Retina (tissue), 1 donor: ENCODE measurements around the gene TRMU.

Source experiments
- DNase-seq: peaks from one replicate; pipeline ENCODE4 v3.0.0-alpha.2; 2016

Gene TRMU

DNA sequence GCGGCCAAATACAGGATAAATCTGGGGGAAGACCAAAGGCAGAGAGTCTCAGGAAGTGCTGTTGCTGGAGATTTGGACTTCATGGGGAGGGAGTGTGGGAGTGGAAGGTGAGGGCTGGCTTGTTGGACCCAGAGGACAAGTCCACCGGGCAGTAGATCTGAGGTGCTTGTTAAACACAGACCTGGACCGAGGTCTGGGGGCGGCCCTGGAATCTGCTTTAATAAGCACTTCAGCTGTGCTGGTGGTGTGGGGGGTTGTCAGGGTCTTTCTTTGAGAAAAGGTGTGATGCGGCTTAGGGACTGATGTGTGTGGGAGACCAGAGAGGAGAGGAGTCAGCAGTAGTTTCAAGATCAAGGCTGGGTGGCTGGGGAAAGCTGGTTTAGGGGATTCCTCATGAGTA, 4.4 kb downstream of the TRMU start:
- no peak for DNase-seq

DNA sequence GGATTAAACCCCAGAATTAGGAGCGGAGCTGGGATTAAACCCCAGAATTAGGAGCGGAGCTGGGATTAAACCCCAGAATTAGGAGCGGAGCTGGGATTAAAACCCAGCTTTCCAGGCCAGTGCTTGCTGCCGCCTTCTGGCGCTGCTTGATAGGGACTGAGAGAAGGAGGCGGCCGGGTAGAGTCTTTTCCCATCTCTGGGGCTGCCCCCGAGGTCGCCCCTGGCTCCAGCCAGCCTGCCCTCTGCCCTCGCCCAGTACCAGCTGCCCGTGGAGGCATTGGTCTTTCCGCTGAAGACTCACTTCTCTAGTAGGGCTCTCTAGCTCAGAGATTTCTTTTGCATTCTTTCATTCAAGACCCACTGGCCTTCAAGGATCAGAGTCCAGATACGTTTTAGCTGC, 5.2 kb downstream of the TRMU start:
- DNase-seq, result no peak

DNA sequence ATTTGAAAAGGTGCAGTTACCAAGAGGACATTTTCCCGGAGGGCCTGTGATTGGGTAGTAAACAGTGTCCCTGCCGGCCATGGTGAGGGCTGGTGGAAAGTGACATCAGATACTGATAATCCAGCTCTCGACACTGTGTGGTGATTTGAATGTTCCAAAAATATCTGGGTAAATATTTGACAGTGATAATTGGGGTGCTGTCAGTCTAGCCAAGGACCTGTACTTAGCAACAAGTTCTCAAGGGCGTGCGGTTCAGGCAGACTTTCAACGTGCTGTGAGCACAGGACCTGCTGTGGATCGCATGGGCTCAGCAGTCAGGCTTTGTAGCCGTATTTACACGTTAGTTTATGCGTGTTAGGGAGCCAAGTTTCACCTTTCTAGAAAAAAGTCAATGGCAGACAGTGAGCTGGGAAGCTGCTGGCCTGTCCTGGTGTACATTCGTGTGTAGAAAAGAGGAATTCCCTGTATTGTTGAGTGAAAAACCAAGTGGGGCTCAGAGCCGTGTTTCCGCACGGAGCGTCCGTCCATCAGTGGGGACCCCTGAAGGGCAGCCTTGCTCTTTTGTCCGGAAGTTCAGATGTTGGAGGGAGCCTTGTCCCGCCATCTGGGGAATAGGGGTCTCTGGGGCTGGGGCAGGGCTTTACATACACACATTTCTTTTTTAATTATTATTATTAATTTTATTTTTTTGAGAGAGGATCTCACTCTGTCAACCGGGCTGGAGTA, 11.3 kb downstream of the TRMU start:
- DNase-seq, result no peak

DNA sequence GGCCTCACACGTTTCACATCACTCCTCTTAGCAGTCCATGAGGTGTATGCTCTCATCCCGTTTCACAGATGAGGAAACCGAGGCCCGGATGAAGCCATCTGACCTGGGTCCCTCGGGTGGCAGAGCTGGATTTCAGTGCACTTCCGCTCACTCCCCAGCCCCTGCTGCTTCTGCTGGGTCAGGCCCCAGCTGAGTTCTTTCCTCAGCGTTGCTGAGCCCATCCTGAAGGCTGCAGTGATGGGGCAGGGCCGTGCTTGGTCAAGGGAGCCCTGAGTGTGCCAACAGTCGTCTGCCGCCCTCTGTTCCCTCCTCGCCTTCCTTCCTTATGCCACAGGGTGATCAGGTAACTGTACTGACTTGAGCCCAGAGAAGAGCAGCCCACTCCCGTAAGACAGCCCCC, 12.1 kb downstream of the TRMU start:
- DNase-seq, result no peak

DNA sequence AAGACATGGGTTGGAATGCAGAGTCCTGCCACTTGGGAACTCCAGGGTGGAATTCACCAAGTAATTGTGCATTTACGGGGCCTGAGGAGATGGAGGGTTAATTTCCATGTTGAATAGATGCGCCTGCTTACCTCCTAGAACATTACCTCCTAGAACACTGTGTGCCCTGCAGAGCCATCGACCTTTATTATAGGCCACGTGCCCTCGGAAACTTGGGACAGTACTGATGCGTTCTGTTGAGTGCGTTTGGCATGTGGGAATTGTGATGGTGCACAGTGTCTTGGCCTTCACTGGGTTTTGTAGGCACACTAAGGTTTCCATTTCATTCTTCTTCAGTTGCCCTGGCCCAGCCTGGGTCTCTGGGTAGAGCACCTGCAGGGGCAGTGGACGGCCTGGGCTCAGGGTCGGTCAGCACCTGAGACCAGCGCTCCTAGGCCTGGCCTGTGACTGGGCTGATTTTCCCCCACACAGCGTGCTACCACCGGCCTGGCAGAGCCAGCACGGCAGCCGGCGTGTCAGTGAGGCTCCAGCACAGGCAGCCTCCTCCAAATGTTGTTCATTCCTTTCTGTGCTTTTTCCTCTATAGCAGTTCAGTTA, 12.7 kb downstream of the TRMU start:
- DNase-seq, result no peak

DNA sequence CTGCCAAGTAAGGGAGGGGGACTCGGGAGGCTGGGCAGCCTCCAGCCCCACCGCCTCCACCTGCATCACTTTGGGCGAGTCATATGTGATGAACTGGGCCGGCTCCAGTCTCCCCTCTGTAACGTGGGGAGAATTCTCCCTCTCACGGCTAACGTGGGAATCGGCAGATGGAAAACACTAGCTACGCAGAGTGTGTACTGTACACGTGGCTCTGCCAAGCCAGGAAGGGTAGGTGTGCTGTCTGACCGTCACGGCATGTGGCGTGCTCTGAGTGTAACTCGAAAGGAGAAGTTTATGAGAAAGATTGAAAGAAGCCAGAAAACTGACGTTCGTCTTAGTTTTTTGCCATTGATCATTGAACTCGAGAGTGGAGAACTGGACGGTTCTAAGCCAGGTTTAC, 13.7 kb downstream of the TRMU start:
- DNase-seq, result no peak

DNA sequence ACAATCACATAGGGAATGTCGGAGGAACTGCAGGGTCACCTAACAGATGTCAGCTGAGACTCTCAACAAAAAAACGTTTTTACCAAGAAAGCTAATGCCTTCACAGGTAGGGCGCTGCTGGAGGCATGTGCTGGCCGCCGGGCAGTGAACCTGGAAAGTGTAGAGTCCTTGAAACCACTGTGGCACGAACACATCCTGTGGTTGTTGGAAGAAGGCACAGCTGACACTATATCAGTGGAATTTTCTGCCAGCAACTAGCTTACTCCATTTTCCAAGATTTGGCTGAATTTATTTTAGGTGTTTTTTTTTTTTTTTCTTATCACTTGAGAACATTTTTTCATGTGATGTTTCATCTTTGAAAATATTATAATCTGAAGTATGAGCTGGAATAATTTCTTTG, 14.2 kb downstream of the TRMU start:
- no peak for DNase-seq

DNA sequence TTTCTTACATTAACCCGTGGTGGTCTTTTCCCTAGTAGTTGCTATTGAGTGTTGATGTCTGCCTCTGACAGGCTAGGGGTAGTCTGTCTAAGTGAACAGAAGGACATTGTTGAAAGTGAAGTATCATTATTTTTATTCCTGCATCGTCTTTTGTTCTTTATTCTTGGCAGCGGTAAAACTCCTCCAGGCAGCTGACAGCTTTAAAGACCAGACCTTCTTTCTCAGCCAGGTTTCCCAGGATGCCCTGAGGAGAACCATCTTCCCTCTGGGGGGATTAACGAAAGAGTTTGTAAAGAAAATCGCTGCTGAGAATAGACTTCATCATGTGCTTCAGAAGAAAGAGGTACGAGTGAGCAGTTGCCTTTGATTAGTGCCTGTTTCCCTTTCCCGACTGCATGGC, 14.6 kb downstream of the TRMU start:
- no peak for DNase-seq

DNA sequence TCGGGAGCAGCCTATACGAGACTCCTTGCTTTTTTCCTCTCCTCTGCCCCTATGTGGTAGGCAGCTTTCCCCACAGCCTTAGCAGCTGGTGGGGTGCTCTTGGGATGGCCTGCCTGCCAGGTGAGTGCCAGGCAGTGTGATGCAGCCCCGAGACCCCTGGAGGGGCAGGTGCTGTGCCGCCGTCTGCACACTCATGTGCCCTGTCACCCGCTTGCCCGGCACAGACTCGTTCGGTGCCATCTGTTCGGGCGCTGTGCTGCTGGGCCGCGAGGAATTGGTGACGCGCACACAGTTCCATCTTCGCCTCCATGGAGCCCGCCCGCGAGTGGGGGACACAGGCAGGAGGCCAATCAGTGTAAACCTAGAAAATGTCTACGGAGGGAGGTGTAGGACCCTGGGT, 15.1 kb downstream of the TRMU start:
- no peak for DNase-seq

DNA sequence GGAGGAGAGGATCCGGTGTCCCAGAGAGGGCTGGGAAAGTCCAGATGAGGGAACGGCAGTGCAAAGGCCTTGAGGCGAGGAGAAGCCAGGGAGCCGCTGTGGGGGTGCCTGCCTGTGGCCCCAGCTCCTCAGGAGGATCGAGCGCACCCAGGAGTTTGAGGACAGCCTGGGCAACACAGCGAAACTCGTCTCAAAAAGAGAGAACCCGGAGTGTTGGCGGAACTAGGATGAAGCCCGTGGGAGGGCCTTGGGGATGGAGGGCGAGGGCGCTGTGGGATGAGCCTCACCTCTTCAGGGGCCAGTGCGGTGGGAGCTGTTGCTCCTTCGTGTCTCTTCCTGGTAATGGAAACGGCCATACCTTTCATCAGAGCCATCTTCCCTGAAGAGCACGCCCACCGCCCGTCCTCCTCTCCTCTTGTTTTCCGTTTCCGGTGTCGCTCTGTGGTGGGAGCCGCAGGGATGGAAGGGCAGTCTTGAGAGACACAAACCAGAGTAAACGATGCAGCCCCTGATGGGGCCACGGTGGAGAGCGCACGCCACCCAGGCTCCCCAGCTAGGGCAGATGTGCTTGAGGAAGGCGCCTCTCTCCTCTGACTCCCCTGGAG, 15.7 kb downstream of the TRMU start:
- no peak for DNase-seq

DNA sequence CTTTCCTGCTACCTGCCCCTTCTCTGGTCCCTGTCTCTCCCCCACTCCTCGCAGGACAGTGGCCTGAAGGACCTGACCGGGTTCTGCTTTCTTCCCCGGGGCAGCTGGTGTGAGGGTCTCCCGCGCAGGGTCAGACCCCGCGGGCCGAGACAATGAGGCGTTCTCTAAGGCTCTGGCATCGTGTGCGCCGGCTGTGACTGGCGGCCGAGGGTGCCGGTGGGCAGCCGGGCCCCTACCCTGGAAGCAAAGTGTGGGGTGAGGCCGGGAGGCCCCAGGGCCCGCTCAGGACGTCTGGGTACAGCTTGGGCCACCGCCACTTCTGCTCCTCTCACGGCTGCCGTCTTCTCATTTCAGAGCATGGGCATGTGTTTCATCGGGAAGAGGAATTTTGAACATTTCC, 16.3 kb downstream of the TRMU start:
- no peak for DNase-seq

DNA sequence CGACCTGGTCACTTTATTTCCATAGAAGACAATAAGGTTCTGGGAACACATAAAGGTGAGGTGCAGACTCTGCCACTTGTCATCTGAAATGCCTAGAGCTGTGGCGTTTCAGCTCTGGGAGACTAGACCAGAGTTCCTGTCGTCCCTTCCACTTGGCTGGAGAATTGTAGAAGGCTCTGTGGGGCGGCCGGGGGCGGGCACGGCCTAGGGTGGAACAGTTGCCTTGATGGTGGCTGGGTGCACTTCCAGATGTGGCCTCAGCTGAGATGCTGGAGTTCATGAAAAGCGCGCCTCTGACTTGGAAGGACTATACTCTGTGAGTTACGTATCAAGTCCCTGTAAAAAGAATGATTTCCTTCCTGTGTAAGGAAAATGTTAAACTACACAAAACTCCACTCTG, 16.8 kb downstream of the TRMU start:
- no peak for DNase-seq

DNA sequence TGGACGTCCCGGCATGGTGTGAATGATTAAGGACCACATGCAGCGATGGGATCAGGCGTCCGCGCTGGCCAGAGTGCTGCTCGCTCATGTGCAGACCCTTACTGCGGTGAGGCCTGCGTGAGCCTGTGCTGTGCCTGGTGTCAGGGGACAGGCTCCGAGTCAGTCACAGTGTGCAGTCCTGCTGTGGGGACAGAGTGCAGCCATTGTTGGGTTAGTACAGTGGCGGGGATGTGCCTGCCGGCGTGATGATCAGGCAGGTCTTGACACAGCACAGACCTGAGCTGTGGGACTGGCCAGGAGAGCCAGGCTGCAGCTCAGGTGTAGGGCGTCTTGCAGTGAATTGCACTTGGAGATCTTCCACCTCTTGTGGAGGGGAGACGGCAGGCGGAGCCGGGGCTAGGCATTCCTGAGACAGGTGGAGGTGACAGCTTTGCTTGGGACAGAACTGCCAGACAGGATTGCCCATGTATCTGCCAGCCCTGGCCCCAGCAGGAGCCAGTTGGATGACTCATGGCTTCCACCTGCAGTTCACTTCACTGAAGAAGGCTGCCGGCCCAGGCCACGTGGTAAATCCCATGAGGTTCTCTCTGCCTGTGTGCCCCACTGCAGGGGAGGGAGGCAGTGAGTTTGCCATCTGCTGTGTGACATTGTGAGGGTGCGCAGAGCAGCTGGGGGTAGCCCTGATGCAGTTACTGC, 17.3 kb downstream of the TRMU start:
- DNase-seq, result no peak

DNA sequence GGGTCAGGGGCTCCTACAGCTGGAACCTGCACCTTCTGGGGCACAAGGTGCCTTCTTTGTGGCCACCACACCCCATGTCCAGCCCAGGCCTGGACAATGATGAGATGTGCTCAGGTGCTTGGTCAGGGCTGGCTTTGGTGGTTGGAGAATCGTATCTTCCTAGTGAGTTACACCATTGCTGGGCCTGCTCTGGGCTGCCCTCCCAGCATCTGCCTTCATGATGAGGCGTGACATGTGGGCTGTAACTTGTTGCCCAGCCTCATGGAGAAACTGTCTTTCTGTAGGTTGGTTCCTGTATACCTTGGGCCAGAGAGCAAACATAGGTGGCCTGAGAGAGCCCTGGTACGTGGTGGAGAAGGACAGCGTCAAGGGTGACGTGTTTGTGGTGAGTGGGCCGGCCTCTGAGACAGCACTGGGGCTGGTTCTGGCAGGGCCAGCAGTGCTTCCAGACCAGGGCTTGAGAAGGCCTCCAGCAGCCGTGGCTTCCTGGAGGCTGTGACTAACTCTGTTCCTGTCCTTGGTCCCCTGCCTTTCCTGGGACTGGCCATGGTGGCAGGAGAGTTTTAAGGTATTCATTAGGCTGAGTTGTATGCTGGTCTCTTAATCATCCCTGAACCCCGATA, 18.1 kb downstream of the TRMU start:
- no peak for DNase-seq

DNA sequence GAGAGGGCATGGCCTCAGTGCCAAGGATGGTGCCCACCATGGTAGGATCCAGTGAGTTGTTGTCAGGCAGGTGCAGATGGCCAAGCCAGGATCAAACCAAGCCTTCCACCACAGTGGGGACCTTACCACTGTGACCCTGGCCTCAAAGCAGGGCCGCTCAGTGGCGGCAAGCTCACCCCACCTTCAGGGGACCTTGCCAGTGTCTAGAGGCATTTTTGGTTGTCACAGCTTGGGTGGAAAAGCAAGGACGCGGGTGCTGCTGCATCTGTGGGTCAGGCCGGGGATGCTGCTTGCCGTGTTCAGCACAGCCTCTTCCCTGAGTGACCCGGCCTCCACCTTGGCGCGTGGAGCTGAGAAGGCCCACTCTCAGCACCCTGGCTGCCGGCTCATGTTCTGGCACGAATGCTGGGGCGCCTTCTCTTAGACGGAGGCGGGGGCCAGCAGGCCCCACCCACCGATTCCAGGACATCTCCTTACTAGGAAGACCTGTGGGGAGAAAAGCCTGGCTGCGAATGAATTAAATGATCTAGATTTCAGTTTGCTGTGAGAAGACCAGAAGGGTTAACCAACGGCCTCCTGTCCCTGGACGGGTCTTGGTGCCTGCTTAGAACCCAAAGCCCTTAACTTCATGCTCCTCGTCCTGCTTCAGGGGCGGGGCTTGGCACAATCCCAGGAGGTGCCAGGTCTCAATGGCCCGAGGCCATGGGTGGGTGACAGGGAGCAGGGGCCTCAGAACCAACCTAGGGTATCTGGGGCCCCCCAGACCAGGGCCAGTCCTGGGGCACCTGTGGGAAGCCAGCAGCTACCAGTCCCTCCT, 18.9 kb downstream of the TRMU start:
- no peak for DNase-seq

DNA sequence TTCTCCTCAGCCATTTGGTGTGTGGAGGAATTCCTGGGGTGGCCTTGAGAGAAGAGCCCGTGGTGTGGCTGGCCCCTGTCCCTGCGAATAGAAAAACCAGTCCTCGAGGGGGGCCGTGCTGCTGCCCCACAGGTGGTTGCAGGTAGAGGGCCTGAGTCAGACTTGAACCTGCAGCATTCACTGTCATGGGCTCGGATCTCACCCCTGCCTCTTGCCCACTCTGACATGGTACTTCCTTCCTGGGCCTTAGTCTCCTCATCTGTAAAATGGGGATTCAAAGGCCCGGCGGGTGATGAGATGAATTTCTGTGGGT, 19.4 kb downstream of the TRMU start:
- DNase-seq, result no peak

DNA sequence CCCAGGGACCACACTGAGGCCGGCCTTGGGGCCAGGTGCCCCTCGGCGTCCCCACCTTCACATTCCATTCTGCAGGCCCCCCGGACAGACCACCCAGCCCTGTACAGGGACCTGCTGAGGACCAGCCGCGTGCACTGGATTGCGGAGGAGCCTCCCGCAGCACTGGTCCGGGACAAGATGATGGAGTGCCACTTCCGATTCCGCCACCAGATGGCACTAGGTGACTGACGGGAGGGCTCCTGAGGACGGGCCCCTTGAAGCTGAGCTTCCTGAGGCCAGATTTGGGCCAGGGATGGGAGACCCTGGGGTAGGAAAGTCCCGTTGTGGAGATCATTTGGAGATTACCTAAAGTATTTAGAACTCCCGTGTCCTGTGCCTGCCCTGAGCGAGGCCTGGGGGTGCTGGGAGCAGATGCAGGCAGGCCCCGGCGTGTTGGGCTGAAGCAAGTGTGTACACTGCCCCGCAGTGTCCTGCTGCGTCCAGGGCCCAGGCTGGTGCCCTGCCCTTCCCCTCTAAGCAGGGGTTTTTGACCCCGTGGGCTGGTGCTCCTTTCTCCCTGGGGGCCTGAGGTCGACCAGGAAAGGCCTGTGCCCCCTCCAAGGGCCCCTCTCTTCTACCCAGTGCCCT, 20.0 kb downstream of the TRMU start:
- peak; percentile 85 for DNase-seq

DNA sequence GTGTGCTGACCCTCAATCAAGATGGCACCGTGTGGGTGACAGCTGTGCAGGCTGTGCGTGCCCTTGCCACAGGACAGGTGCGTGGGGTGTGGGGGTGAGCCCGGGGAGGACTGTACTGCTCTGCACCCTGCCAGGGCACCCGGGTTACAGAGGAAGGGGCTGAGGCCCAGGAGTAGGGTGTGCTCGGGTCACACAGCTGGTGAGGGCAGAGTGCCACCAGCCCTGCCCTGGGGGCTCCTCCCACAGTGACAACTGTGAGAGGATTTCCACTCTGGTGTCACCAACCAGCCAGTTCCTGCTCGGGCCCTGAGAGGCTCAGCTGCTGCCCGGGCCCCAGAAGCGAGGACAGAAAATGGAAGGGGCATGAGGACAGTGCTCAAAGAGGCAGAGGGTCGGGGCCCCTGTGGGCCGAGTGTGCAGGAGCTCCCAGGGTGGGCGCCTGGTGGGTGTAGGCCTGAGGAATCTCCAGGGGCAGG, 20.5 kb downstream of the TRMU start:
- no peak for DNase-seq

DNA sequence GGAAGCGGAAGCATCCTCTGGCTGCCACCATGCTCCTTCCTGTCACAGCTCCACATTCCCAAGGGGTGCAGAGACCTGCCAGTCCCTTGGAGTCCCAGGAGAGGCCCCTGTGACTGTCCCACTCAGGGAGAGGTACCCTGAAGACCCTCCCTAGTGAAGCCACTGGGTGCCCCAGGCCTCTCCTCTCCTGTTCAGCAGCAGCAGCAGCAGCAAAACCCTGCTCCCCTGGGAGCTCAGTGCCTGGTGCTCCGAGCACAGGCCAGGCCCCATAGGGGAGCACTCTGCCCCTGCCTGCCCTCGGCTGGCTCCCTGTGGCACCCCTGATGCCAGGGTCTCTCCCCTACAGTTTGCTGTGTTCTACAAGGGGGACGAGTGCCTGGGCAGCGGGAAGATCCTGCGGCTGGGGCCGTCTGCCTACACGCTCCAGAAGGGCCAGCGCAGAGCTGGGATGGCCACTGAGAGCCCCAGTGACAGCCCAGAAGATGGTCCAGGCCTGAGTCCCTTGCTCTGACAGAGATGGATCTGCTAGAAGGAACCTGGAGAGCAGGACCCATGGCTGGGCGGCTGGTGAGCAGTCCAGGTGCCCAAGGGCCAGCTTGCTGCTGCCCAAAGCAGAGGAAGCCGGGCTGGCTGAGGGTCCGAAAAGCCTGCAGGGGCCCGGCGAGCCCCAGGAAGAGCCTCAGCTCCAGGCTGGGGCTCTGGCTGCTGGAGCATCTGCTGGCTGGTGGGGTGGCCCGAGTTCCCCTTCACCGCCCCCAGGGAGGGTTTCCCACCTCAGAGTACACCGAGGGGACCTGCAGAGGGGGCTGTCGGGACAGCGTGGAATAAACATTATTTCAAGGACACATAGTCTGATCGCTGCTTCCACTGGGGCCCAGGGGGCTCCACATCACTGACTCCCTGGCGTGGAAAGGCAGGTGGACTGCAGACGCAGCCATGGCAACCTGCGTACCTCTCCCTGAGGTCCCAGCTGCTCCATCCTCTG, 21.3 kb downstream of the TRMU start:
- no peak for DNase-seq

DNA sequence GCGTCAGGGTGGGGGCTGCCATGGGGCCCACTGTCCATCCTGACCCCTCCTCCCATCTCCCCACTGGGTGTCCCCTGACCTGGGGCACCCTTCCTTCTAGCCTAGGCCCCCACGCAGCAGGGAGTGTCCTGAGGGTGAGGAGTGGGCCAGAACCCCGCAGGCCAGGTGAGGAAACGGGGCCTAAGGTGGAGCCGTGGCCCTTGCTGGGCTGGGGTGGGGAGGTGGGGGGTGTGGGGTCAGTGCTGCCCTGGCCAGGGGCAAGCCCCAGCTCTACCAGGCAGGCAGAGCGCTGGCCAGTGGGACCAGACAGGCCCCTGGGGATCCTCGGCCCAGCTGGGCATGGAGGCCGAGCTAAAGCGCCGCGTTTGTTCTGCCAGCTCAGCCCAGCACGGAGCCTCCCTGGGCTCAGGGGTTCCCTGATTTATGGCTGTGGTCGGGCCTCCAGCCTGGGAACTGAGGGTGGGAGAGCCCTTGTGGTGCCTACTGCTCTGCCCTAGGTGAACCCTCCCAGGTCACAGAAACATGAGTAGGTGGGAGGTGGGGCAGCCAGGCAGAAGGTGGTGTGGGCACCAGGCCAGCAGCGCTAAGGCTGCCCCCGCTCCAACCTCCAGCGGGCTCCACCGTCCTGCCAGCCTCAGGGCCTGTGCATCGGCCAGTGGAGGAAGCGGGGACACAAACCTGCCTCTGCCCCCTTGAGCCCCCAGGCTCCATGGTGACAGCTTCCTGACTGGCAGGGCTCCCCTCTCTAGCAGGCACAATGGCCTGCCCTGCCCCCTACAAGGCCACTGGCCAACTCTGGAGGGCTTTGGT, 22.4 kb downstream of the TRMU start:
- DNase-seq, result no peak
